Liver (tissue), 3 donors: ENCODE results near the gene PCDH1.

Source experiments
- HNF4G ChIP-seq: IDR thresholded peaks from 2 replicates; pipeline ENCODE4 v1.6.1; 2016; ENCODE audit warnings: antibody characterized with exemption
- TF ChIP-seq, protein P1 (sequence below): fragments of 150-350 bp; IDR thresholded peaks from 2 replicates; pipeline ENCODE4 v1.5.1; 2017; ENCODE audit warnings: improper control_type of control experiment, low read depth, low read length; ENCODE audit not compliant: missing input control
- TF ChIP-seq, protein P2 (sequence below): IDR thresholded peaks from 2 replicates; pipeline ENCODE4 v1.6.1; 2016; ENCODE audit warnings: antibody characterized with exemption
- TF ChIP-seq, protein P3 (sequence below): IDR thresholded peaks from 2 replicates; pipeline ENCODE4 v1.6.1; 2016; ENCODE audit warnings: antibody characterized with exemption, mild to moderate bottlenecking
- donor health status: healthy.
- donor health status: healthy.

GRCh38 chr5:141845371-141845851 is 32.8 kb downstream of the PCDH1 start:
- TF ChIP-seq, protein P1, sequence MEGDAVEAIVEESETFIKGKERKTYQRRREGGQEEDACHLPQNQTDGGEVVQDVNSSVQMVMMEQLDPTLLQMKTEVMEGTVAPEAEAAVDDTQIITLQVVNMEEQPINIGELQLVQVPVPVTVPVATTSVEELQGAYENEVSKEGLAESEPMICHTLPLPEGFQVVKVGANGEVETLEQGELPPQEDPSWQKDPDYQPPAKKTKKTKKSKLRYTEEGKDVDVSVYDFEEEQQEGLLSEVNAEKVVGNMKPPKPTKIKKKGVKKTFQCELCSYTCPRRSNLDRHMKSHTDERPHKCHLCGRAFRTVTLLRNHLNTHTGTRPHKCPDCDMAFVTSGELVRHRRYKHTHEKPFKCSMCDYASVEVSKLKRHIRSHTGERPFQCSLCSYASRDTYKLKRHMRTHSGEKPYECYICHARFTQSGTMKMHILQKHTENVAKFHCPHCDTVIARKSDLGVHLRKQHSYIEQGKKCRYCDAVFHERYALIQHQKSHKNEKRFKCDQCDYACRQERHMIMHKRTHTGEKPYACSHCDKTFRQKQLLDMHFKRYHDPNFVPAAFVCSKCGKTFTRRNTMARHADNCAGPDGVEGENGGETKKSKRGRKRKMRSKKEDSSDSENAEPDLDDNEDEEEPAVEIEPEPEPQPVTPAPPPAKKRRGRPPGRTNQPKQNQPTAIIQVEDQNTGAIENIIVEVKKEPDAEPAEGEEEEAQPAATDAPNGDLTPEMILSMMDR, result no peak
- TF ChIP-seq, protein P2, sequence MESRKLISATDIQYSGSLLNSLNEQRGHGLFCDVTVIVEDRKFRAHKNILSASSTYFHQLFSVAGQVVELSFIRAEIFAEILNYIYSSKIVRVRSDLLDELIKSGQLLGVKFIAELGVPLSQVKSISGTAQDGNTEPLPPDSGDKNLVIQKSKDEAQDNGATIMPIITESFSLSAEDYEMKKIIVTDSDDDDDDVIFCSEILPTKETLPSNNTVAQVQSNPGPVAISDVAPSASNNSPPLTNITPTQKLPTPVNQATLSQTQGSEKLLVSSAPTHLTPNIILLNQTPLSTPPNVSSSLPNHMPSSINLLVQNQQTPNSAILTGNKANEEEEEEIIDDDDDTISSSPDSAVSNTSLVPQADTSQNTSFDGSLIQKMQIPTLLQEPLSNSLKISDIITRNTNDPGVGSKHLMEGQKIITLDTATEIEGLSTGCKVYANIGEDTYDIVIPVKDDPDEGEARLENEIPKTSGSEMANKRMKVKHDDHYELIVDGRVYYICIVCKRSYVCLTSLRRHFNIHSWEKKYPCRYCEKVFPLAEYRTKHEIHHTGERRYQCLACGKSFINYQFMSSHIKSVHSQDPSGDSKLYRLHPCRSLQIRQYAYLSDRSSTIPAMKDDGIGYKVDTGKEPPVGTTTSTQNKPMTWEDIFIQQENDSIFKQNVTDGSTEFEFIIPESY, result no peak
- TF ChIP-seq, protein P3, sequence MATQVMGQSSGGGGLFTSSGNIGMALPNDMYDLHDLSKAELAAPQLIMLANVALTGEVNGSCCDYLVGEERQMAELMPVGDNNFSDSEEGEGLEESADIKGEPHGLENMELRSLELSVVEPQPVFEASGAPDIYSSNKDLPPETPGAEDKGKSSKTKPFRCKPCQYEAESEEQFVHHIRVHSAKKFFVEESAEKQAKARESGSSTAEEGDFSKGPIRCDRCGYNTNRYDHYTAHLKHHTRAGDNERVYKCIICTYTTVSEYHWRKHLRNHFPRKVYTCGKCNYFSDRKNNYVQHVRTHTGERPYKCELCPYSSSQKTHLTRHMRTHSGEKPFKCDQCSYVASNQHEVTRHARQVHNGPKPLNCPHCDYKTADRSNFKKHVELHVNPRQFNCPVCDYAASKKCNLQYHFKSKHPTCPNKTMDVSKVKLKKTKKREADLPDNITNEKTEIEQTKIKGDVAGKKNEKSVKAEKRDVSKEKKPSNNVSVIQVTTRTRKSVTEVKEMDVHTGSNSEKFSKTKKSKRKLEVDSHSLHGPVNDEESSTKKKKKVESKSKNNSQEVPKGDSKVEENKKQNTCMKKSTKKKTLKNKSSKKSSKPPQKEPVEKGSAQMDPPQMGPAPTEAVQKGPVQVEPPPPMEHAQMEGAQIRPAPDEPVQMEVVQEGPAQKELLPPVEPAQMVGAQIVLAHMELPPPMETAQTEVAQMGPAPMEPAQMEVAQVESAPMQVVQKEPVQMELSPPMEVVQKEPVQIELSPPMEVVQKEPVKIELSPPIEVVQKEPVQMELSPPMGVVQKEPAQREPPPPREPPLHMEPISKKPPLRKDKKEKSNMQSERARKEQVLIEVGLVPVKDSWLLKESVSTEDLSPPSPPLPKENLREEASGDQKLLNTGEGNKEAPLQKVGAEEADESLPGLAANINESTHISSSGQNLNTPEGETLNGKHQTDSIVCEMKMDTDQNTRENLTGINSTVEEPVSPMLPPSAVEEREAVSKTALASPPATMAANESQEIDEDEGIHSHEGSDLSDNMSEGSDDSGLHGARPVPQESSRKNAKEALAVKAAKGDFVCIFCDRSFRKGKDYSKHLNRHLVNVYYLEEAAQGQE, result no peak
- TF ChIP-seq HNF4G, result no peak
